Nephron progenitor cell (in vitro differentiated cells): ENCODE data around the gene NOC2L.

Experiments used
- DNase-seq: peaks from one replicate; pipeline ENCODE4 v3.0.0; 2021
- H3K27ac Mint-ChIP-seq: 2 replicates; pipeline ENCODE4 v1.8.0; 2021; ENCODE audit warnings: mild to moderate bottlenecking, moderate library complexity, mixed read lengths
- H3K27me3 Mint-ChIP-seq: 2 replicates; pipeline ENCODE4 v1.8.0; 2021; ENCODE audit warnings: mild to moderate bottlenecking, low read depth, mixed read lengths; ENCODE audit not compliant: poor library complexity
- H3K36me3 Mint-ChIP-seq: 2 replicates; pipeline ENCODE4 v1.8.0; 2021; ENCODE audit warnings: low read depth, mixed read lengths
- H3K4me1 Mint-ChIP-seq: 2 replicates; pipeline ENCODE4 v1.8.0; 2021; ENCODE audit warnings: mixed read lengths
- H3K4me3 Mint-ChIP-seq: 2 replicates; pipeline ENCODE4 v1.8.0; 2021; ENCODE audit warnings: mild to moderate bottlenecking, moderate library complexity, mixed read lengths
- H3K9me3 Mint-ChIP-seq: 2 replicates; pipeline ENCODE4 v1.8.0; 2021; ENCODE audit warnings: mild to moderate bottlenecking, moderate library complexity, mixed read lengths
- CTCF ChIP-seq: fragments of 200-600 bp; sonication (generic); IDR thresholded peaks from 2 replicates; pipeline ENCODE4 v1.5.0; 2021; ENCODE audit warnings: antibody characterized with exemption

The NOC2L gene

GRCh38 chr1:933603-933940 lies 25.5 kb downstream of the NOC2L start:
- peaks cover 55% of the 10 kb centered on the region for H3K4me1 Mint-ChIP-seq

GRCh38 chr1:932776-933602 lies 26.1 kb downstream of the NOC2L start:
- no peaks in the 10 kb centered on the region for H3K9me3 Mint-ChIP-seq
- TF ChIP-seq CTCF: no peak
- no peak for DNase-seq
- no peak overlapping the region for H3K27ac Mint-ChIP-seq
- no peak overlapping the region for H3K4me3 Mint-ChIP-seq
- H3K36me3 Mint-ChIP-seq: peaks cover 23% of the 10 kb centered on the region
- peaks cover 83% of the 10 kb centered on the region for H3K27me3 Mint-ChIP-seq
- H3K4me1 Mint-ChIP-seq: peaks cover 54% of the 10 kb centered on the region

More at GRCh38 chr1:933603-933940, 25.5 kb downstream of the NOC2L start:
- Mint-ChIP-seq H3K4me3 (no peak overlapping the region), H3K27ac (no peak overlapping the region), H3K36me3 (peaks cover 23% of the 10 kb centered on the region), H3K27me3 (peaks cover 83% of the 10 kb centered on the region), H3K9me3 (no peaks in the 10 kb centered on the region)
- no peak for DNase-seq
- TF ChIP-seq CTCF: no peak

- no peak for DNase-seq
- Mint-ChIP-seq H3K27me3 (peaks cover 83% of the 10 kb centered on the region), H3K4me3 (no peak overlapping the region), H3K9me3 (no peaks in the 10 kb centered on the region), H3K27ac (no peak overlapping the region), H3K36me3 (peaks cover 23% of the 10 kb centered on the region), H3K4me1 (peaks cover 50% of the 10 kb centered on the region)
- TF ChIP-seq CTCF: no peak
Observed at GRCh38 chr1:932173-932510, 26.9 kb downstream of the NOC2L start.

- peak overlapping the region; percentile 61 for H3K4me3 Mint-ChIP-seq
- H3K27ac Mint-ChIP-seq: no peak overlapping the region
- TF ChIP-seq CTCF: no peak
- no peaks in the 10 kb centered on the region for H3K9me3 Mint-ChIP-seq
- H3K27me3 Mint-ChIP-seq: peaks cover 83% of the 10 kb centered on the region
- H3K36me3 Mint-ChIP-seq: peaks cover 25% of the 10 kb centered on the region
- peaks cover 52% of the 10 kb centered on the region for H3K4me1 Mint-ChIP-seq
- no peak for DNase-seq
Observed at GRCh38 chr1:931380-932172, 27.5 kb downstream of the NOC2L start.

- H3K4me3 Mint-ChIP-seq: no peak overlapping the region
- H3K4me1 Mint-ChIP-seq: peaks cover 57% of the 10 kb centered on the region
- H3K27ac Mint-ChIP-seq: no peak overlapping the region
- peaks cover 29% of the 10 kb centered on the region for H3K36me3 Mint-ChIP-seq
- H3K9me3 Mint-ChIP-seq: no peaks in the 10 kb centered on the region
- peaks cover 87% of the 10 kb centered on the region for H3K27me3 Mint-ChIP-seq
- no peak for DNase-seq
- TF ChIP-seq CTCF: no peak
Observed at GRCh38 chr1:930633-931138, 28.4 kb downstream of the NOC2L start.
